Stimulated activated CD4-positive, alpha-beta T cell treated with anti-CD3 and anti-CD28 coated beads, Interleukin-2, amount 100 ng/mL, for 4 hours (primary cell): ENCODE results near the gene HDAC4.

Source experiments
- DNase-seq: peaks from one replicate; pipeline ENCODE4 v3.0.0-alpha.2; 2020; ENCODE audit warnings: low read depth

The HDAC4 gene

DNA sequence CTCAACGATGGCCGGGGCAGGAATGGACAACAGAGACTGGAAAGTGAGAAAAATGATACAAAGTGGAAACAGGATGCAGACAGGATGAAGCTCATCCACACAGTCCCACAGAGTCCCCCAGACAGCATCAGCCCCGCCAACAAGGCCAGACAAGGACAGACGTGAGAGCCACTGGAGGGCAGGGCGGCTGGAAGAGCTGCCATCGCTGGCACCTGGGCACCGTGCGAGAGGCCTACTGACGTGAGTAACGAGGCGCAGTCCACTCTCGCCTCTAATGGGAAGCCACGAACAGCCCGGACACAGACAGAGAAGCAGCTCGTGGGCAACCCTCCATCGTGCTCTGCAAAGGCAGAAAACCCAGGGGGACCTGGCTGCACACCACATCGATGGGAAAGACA lies 17.1 kb downstream of the HDAC4 start:
- DNase-seq = no peak

DNA sequence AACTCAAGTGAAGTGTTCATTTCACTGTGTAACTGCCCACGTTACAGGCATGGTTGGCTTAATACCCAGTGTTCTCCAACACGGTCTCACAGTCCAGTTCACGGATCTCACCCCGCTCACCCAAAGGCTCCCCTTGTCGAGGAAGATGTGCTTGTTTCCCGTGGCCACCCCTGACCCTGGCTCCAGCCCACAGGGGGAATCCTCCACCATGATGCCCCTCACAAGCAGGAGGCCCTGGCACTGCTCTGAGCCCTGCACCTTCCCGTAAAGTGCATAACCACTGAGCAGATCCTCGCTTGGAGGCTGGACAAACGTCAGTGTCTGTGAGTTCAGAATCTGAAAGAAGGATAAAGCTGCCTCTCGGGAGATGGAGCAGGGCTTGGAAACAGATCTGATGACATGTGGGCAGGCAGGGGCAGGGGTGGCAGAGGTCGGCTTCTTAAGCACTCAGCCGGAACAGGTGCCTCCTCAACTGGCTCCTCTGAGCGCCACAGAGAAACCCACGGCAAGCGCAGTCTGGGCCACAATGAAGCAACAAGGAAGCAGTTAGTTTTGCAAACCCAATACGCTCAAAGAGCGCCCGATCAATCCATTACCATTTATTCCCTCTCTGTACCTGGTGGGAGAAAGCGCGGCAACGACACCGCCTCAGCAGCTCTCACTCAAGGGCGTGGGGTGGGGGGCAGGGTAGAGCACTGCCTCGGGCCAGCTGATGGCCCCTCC lies 17.6 kb downstream of the HDAC4 start:
- no peak for DNase-seq

DNA sequence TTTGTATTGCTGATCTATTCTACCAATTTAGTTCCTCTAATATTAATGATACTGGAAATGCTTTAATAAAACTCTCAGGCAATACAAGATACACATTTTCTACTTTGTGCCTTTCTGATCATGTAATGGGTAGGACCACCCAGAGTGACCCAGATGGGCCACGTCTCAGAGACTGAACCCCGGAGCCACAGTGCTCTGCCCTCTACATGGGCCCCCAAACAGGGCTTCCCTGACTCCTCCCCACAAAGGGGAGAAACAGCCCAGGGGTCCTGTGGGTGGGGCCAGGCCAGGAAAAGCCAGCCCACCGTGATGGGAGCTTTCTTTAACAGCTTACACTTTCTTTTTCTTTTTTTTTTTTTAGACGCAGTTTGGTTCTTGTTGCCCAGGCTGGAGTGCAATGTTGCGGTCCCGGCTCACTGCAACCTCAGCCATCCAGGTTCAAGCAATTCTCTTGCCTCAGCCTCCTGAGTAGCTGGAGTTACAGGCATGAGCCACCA lies 18.4 kb downstream of the HDAC4 start:
- no peak for DNase-seq

GRCh38 chr2:239381709-239382134 lies 19.1 kb downstream of the HDAC4 start:
- DNase-seq = no peak

GRCh38 chr2:239380831-239381708 lies 19.8 kb downstream of the HDAC4 start:
- peak; percentile 66 for DNase-seq

DNA sequence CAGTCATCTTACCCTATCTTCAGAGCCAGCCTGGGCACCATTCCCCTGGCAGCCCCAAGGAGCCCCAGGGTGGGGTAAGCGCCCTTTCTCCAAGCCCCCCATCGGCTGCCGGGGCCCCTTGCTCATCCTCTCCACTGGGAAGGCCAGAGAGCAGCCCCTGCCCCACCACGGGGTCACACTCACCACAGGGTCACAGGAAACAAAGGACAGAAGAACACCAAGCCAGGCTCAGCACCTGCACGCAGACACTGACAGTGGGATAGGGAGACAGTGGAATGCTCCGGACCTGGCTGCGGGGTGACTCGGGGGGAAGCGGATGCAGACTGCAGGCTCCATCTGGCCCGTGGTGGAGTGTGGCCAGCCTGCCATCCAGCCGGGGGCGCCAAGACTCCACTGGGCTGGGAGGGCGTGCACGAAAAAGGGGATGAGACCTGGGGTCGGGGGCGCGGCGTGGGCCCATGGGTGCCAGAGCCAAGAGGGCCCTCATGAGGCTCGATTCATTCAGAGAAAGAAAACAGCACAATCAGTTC lies 21.1 kb downstream of the HDAC4 start:
- no peak for DNase-seq

GRCh38 chr2:239378918-239379640 lies 21.7 kb downstream of the HDAC4 start:
- DNase-seq = no peak

DNA sequence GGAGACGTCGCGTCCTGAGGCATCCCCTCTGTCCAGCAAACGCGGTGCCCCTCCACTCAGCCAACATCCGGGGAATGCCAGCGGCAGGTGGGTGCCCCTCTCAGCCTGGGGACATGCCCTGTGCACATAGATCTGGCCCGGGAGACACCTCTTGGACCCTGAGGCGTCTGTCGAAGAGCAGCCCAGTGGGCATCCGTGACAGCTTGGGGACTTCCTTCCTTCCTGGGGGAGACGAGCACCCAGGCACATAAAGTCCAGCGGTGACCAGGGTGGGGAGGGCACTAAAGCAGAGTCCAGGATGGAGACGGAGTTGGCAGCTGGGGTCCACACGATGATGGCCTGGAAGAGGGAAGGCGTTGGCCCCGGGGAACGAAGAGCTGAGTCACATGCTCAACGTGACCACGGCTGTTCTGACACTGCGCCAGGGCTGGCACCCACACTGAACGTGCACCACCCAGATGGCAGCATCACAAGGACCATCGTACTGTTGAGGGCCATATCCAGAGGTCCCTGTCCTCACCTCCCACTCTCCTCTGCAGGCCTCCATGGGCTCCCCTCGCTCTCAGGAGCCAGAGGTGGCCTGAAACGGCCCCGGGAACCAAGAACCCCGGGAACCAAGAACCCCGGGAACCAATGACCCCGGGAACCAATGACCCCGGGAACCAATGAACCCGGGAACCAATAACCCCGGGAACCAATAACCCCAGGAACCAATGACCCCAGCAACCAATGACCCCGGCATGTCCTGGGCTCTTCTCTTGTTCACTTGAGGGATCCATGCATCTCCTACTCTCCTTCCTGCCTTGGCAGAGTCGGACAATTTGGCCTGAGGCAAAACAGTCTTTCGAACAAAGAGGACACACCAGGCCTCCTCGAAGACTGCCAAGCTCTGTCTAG lies 22.6 kb downstream of the HDAC4 start:
- DNase-seq = no peak

DNA sequence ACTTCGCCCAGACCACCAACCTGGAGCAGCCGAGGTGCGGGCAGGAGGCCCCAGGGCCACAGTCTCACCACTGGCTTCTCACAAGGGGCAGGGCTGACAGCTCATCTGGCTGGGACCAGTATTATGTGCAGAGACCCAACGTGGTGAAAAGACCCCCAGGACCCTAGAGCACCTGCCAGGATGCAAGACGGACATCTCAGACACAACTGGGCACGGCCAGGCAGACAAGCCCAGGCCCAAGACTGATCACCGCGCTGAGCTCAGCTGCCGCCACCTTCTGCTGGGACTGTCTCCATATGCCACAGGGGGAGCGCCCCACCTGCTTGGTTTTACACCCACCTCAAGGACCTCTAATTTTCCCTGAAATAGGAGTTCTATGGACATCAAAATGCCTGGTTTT lies 23.2 kb downstream of the HDAC4 start:
- DNase-seq = no peak

DNA sequence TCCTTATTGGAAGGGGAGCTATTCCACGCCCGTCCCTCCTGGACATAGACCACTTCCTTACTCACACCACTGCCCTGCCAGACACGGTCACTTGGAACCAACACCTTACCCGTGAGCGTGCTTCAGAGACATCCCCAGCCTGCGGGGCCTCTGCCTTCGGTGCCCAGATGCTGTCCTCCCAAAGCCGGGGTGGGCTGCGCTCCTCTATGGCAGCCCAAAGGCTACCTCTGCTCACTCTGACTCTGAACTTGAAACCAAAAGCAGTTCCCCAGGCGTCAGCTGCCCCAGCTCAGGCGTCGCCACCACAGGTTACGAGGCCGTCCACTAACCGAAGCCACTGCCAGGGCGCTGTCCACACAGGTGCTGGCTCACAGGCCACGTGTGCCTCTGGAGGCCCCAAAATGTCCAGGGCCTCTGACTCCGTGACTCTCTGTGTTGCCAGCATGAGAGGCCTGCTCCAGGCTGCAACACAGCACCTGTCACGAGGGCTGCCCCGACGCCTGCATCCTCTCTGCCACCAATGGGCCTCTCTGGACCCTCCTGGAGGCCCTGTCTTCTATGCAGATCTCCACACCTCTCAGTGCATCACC lies 23.8 kb downstream of the HDAC4 start:
- DNase-seq = no peak

DNA sequence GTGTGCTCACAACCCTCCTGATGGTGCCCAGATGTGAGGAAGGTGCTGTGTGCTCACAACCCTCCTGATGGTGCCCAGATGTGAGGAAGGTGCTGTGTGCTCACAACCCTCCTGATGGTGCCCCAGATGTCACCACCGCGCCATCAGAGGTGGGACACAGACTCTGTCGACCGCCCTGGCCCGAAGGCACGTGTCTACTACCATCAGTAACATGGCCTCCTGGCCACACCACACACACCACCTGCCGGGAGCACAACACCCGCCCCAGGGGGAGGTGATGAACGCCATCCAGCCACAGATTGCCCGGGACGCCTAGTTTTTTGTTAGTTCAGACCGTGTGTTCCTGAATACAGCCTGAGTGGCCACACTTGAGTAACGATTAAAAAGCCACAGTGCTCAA lies 24.5 kb downstream of the HDAC4 start:
- no peak for DNase-seq

DNA sequence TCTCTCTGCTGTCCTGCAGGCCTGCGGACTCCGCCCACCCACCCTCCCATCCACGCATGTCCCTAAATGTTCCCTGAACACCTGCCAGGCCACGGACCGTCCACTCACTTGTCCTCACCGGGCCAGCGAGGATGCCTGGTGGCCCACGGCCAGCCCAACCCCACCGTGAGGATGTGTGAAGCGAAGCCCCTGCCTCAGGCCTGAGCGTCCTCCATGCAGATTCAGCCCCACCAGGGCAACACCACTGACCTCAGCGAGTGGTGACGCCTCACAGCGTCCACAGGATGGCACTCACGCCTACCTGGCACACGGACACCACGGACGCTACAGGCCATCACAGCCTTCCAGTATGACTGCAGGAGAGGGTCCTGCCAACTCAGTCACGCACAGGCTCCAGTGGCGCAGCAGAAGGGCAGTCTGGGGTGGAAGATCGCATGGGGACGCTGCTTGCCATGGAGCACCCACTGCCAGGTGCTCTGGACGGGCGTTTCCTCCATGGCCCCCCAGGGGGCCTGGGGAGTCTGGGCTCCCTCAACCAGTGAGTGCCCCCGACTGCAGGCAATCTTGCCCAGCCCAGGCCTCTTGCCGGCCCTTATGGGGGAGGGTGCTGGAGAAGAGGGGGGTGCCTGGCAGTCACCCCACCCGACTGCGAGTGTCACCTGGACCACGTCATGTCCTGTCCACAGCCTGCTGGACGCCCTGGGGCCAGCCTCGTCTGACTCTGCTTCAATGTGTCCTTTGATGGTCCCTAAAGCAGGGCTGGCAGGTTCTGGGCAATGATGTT lies 25.4 kb downstream of the HDAC4 start:
- no peak for DNase-seq

DNA sequence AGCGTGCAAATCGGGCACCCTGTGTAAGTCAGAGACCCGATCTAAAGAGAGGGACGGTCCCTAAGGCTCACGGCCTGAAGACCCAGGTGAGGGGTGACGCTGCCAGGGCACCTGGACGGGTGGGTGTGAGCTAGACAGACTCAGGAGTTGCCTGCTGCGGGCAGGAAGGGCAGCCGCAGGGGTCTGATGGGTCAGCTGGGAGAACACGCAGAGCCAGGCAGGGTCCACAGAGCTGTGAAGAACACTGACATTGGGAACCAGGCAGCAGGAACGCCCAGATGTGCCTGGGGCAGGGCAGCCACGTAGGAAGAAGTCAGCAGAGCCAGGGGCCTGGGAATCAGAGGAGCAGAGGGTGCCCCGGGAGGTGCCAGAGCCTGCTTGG lies 25.9 kb downstream of the HDAC4 start:
- DNase-seq = no peak

- no peak for DNase-seq
Observed at GRCh38 chr2:239372835-239373234, 28.0 kb downstream of the HDAC4 start.

DNA sequence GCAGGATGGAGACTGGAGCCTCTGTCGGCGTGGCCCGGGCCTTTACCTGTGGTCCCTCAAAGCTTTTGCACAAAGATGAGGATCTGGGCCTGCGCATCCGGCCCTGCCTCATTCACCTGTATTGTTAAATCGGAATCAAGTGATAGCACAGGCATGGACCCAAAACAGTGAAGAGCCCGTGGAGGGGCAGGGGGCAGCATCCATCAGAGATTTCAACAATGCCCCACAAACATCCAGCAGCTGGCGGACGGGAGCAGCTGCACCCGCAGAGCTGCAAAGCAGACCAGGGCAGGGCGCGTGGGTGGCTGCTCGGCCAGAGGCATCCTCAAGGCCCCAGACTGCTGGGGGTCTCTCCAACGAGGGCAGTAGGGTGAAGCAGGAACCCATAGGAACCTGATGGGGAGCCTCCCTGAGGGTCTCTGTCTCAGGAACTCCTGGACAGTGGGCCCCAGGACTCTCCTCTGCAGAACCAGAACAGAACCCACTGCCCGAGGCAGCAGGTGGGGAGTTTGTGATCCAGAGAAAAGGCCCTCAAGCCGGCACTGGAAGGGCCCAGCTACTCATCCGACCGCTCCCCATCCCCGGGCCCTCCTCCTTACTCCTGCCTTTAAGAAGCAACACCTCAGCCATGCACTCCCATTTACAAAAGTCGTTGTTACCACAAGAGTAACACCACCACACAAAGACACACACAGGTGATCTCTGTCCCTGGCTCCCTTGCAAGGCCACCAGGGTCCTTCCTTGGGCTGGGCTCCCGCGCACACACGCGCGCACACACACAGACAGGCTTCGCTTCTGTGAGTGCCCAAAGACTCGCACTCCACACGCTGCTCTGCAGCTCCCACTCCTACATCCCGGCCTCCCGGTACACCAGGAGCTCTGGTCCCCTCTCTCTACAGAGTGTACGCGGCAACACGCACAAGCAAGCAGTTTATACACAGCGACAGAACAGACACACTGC lies 28.8 kb downstream of the HDAC4 start:
- DNase-seq = no peak

DNA sequence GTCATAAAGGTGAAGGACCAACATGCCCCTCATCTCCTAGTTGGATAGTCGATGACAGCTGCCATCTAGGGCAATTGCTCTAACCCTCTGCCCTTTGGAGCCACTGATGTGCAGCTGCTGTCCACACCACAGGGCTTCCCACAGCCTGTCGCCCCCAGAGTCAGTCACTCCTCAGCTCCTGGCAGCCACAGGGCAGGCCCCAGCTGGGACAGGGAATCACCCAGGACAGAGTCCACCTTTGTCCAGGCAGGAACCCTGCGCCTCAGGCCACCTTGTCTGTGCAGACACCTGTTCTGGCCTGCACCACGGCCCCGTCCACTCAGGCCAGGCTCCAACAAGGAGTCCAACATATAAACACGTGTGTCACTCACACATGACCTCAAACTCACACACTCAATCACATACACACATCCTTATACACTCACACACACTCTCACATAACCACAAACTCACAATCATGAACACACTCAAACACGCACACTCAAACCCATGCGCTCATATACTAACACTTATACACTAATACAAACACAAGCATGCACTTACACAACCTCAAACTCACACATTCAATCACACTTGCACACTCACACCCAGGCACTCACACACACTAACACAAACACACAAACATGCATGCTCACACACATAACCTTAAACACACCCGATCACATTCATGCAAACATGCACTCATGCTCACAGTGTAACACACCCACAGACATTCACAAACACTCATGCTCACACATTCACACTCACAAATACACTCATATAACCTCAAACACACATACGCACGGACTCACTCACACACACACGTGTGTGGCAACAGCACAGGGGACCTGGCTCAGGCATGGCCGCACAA lies 29.7 kb downstream of the HDAC4 start:
- no peak for DNase-seq

DNA sequence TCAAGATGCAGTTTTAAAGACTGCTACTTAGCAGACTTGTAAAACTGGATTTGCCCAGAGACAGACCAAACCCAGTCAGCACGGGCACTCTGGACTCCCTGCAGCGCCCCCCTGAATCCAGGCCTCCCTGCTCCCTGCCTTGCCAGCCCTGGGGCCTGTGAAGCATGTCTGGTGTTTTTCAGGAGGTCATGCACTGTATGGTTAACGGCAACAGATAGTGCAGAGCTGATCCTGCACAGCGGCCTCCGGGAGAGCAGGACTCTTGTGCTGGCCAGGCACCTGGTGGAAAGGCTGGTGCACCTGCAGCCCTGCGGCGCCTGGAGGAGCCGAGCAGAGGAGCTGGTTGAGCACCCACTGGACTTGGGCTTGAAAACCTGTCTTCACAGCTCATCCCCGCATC lies 30.4 kb downstream of the HDAC4 start:
- DNase-seq = no peak

- DNase-seq = peak; percentile 69
Observed at GRCh38 chr2:239369631-239370161, 31.1 kb downstream of the HDAC4 start.
